ENCODE data around the gene TCP11L2.
"Not testable (repeated sequence)": the region's sequence is repeated elsewhere in the genome, so short reads cannot be mapped to it uniquely, and the experiment has no call there.

Gene TCP11L2

DNA sequence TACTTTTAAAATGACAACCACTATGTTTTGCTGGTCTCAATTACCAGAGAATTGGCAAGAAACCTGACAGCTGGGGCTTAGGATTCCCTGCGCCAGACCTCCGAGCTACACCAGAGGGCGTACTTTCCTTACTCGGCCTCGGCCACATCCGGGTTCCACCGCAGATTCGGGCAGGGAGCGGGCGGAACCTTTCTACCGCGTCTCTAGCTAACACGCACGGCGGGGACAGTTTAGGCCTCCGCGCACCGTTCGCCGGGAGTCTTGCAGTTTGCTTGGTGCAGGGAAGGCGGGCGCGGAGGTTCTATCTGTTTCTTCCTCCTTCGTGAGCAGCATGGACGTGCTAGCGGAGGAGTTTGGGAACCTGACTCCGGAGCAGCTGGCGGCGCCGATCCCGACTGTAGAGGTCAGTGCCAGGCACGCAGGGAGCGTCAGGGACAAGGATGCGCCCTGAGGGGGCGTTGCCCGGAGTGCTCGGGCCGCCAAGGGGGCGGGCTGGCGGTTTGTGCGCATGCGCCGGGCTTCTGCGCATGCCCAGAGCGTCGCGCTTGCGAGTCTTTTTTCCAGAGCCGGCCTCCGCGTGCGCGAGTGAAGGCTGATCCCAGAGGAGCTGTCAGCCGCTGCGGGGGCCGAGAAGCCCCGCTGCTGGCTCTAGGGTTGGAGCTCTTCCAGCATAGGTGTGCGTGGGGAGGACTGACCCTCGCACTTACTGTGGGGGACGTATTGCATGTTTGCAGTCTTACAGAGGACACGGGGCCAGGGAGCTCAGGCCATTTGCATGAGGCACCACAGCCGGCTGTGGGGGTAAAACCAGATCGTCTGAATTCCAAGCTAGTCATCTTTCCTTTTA is 55.2 kb downstream of the TCP11L2 start, which contains the start of gene POLR3B:
Gene POLR3B, plus strand, starts transcription at position 200 of the 847 bp plus-strand sequence. Its CDS starts 132 bp downstream, at position 332.
- H3K27ac Mint-ChIP-seq, result peak within 1 kb of the TSS; percentile 94
- H3K9me3 Mint-ChIP-seq, result no peaks in the 10 kb centered on the region
- H3K27me3 Mint-ChIP-seq, result peaks cover 7% of the 10 kb centered on the region
- H3K4me3 Mint-ChIP-seq, result peak within 1 kb of the TSS; percentile 88
- CTCF ChIA-PET, result interaction anchor here (0.7 to 2.6 kb wide), 12 partner anchors 12 to 562 kb away, joined by 3 to 18 read pairs (median 4); no protein-coding TSS in a partner anchor
- no peaks in the 10 kb centered on the region for H3K36me3 Mint-ChIP-seq
- H3K4me1 Mint-ChIP-seq, result peaks cover 16% of the 10 kb centered on the region
- DNase-seq, result peak; percentile 96

DNA sequence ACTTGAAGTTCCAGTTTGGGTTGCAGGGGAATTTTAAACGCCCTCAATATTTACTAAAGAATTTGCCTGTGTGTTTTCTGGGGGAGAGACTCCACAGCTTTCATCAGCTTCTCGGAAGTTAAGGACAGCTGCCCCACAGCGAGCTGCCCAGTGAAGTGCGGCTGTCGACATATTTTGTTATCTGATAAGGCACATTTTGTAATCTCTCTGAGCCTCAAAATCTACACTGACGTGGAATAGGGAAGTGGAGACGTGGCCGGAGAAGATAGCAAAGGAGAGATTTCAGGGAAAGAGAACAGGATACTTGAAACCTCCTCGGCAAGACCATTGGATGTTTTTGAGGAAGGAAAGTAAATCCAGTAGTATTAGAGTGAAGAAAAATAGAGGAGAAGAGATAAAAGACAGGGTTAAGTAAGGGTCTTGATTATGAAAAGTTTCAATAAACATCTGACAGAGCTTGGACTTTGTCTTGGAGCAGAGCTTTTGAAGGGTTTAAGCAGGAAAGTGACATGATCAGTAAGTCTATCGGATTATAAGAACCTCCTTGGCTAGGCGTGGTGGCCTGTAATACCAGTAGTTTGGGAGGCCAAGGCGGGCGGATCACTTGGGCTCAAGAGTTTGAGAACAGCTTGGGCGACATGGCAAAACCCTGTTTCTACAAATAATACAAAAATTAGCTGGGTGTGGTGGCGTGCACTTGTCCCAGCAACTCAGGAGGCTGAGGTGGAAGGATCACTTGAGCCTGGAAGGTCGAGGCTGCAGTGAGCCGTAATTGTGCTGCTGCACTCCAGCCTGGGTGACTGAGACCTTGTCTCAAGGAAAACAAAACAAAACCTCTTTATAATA is 56.1 kb downstream of the TCP11L2 start:
- Mint-ChIP-seq H3K36me3 (no peaks in the 10 kb centered on the region), H3K4me1 (peaks cover 16% of the 10 kb centered on the region), H3K27me3 (peaks cover 7% of the 10 kb centered on the region), H3K27ac (peak overlapping the region; percentile 94), H3K9me3 (no peaks in the 10 kb centered on the region), H3K4me3 (peak overlapping the region; percentile 88)
- CTCF ChIA-PET, result interaction anchor here (1.0 to 2.6 kb wide), 7 partner anchors 14 to 561 kb away, joined by 3 to 18 read pairs (median 4); no protein-coding TSS in a partner anchor
- DNase-seq, result peak; percentile 22

DNA sequence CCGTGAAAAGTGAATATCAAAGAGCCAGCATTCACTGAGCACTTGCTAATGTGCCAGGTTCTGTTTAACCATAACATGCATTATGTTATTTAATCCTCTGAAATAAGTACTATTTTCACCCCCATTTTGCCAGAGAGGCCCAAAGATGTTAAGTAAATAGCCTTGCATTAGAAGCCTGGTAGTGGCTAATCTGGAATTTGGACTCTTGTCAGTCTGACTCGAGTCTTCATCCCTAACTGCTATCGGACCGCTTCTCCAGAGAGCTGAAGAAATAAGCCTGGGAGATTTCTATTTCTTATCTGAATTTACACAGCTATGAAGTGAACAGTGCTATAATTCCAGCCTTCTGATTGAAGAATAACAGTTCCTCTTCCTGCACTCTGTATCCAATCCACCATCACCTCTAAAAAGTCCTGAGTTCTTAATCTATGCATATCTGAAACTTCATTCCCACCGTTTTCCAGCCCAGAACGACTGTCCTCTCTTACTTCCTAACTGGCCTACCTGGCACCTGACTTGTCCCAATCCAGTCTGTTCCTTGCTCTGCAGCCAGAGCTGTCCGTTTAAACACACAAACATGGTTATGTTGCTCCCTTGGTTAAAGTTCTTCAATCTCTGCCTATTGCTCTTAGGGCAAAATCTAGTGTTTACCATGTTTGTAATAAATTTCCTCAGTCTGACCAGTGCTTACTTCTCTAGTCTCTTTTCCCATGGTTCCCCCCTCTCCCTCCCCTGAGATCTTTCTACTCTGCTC is 57.3 kb downstream of the TCP11L2 start:
- H3K27ac Mint-ChIP-seq, result no peak overlapping the region
- no peaks in the 10 kb centered on the region for H3K36me3 Mint-ChIP-seq
- peaks cover 7% of the 10 kb centered on the region for H3K27me3 Mint-ChIP-seq
- H3K4me1 Mint-ChIP-seq, result peaks cover 16% of the 10 kb centered on the region
- no peaks in the 10 kb centered on the region for H3K9me3 Mint-ChIP-seq
- no peak overlapping the region for H3K4me3 Mint-ChIP-seq
- CTCF ChIA-PET, result no interaction called here
- DNase-seq, result no peak

DNA sequence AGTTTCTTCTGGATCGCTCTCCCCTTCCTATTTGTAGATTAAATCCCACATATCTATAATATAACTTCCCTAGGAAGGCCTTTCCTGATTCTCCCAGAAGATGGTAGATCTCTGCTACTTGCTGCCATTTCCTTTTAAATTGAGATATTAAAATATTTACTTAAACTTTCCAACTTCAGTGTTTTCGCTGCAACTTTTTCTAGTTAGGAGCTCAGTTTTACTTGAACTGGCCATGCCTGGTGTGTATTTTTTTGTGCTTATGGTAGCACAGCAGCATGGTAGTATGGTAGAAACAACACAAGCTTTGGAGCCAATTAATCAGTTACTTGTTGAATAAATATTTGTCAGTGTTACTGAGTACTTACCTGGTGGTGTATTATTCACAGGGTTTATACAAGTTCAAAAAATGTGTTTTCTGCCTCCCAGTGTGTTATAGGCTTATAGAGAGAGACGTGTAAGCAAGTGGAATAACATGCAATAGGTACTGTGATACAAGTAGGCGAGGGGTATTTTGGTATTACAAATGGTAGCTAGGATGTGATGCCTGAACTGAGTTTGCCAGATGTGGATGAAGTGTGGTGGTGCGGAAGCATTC is 58.0 kb downstream of the TCP11L2 start:
- CTCF ChIA-PET, result no interaction called here
- peaks cover 16% of the 10 kb centered on the region for H3K4me1 Mint-ChIP-seq
- no peak overlapping the region for H3K4me3 Mint-ChIP-seq
- H3K27me3 Mint-ChIP-seq, result peaks cover 7% of the 10 kb centered on the region
- no peaks in the 10 kb centered on the region for H3K9me3 Mint-ChIP-seq
- no peaks in the 10 kb centered on the region for H3K36me3 Mint-ChIP-seq
- no peak for DNase-seq
- no peak overlapping the region for H3K27ac Mint-ChIP-seq

DNA sequence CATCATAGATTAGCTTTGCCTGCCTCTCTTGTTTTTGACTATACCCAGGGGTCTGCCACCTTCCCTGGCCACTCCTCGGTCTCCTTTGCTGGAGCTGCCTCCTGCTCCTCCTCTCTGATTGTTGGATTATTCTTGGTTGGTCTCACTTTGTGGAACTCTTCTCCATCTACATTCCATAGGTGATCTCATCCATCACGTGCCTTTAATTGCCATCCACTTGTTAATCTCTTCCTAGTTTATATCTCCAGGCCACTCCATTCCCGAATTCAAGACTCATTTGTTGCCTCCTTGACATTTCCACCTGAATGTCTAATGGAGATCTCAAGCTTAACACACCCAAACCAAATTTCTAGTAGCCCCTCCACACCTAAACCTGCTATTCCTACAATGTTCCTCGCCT is 60.4 kb downstream of the TCP11L2 start:
- Mint-ChIP-seq H3K4me3 (no peak overlapping the region), H3K9me3 (no peaks in the 10 kb centered on the region), H3K27me3 (peaks cover 1% of the 10 kb centered on the region), H3K4me1 (peaks cover 8% of the 10 kb centered on the region), H3K36me3 (peaks cover 2% of the 10 kb centered on the region), H3K27ac (no peak overlapping the region)
- no peak for DNase-seq
- CTCF ChIA-PET, result no interaction called here

DNA sequence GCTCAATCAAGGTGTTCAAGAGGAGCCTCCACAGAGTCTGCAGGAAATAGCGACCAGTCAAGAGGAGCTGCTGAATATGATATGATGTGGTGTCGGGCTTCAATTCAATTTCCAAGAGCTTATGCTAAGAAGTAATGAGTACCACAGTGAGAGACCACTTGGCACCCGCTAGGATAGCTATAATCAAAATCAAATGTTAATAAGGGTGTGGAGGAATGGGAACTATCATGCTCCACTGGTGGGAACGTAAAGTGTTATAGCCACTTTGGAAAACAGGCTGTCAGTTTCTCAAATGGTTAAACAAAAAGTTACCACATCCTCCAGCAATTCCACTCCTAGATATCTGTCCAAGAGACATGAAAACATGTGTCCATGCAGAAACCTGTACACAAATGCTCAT is 61.7 kb downstream of the TCP11L2 start:
- H3K27ac Mint-ChIP-seq, result no peak overlapping the region
- no peak for DNase-seq
- H3K4me3 Mint-ChIP-seq, result no peak overlapping the region
- H3K4me1 Mint-ChIP-seq, result no peaks in the 10 kb centered on the region
- H3K27me3 Mint-ChIP-seq, result no peaks in the 10 kb centered on the region
- CTCF ChIA-PET, result interaction anchor here (1.2 kb wide), 1 partner anchor 555 kb away, joined by 3 read pairs; no protein-coding TSS in a partner anchor
- H3K9me3 Mint-ChIP-seq, result no peaks in the 10 kb centered on the region
- peaks cover 2% of the 10 kb centered on the region for H3K36me3 Mint-ChIP-seq

DNA sequence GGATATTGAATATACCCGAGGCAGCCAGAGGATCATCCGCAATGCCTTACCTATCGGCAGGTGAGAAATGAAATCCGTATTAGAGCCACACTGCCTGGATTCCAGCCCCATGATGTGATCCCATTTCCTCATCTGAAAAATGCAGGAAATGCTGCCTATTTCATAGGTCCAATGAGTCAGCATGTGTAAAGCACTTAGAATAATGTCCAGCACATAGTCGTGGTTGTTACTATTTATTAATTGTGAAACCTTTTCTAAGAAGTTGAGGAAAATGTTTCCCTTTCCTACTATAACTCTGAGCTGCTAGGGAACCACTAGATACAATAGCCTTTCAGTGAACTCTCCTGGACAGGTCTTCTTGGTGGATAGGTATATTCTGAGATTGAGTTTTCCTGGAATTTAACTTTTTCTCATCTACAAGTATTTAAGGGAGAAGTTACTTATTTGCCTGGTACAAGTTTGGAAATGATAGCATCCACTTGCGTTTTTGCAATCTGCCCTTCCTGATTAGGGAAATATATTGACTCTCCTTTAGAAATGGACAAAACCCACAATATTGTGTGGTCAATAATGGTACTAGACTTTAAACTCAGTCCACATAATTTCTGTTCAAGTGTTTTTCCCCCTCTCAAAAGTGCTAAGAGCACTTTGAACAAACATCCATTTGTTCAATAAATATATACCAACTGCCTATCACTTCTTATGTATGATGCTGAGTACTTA is 67.3 kb downstream of the TCP11L2 start:
- no peak overlapping the region for H3K4me3 Mint-ChIP-seq

DNA sequence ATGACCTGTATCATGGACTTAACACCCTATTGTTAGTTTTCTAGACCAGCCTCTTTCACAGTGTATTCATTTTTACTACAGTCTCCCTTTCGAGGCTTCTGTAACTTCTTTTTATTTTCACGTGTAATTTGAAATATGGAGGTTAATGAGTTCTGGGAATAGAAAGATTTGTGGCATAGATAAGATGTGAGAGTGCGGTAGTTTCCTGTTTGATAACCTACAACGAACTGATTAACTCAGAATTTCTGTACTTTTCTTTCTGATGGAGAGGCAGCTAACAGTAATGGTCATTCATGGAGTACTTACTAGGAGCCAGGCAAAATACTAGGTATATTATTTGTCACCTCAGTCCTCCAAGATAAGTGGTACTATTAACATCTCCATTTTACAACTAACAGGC is 76.3 kb downstream of the TCP11L2 start:
- DNase-seq, result no peak
- no peak overlapping the region for H3K27ac Mint-ChIP-seq
- H3K27me3 Mint-ChIP-seq, result no peaks in the 10 kb centered on the region
- no peak overlapping the region for H3K4me3 Mint-ChIP-seq
- H3K36me3 Mint-ChIP-seq, result peaks cover 36% of the 10 kb centered on the region
- CTCF ChIA-PET, result interaction anchor here (1.1 to 1.6 kb wide), 2 partner anchors 540 to 726 kb away, joined by 3 to 4 read pairs; no protein-coding TSS in a partner anchor
- H3K4me1 Mint-ChIP-seq, result peaks cover 13% of the 10 kb centered on the region
- H3K9me3 Mint-ChIP-seq, result no peaks in the 10 kb centered on the region

More for the DNA sequence above, 67.3 kb downstream of the TCP11L2 start:
- DNase-seq, result no peak
- H3K36me3 Mint-ChIP-seq, result peaks cover 24% of the 10 kb centered on the region
- H3K27ac Mint-ChIP-seq, result no peak overlapping the region
- CTCF ChIA-PET, result no interaction called here
- H3K9me3 Mint-ChIP-seq, result no peaks in the 10 kb centered on the region
- no peaks in the 10 kb centered on the region for H3K27me3 Mint-ChIP-seq
- H3K4me1 Mint-ChIP-seq, result no peaks in the 10 kb centered on the region

DNA sequence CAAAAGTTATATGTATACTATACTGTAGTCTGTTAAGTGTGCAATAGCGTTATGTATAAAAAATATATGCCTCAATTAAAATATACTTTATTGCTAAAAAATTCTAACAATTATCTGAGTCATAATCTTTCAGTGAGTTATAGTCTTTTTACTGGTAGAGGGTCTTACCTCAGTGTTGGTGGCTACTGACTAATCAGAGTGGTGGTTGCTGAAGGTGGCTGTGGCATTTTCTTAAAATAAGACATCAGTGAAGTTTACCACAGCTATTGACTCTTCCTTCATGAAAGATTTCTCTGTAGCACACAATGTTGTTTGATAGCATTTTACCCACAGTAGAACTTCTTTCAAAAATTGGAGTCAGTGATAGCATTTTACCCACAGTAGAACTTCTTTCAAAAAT is 78.4 kb downstream of the TCP11L2 start:
- H3K4me3 Mint-ChIP-seq, result no peak overlapping the region
- DNase-seq, result no peak
- peaks cover 36% of the 10 kb centered on the region for H3K36me3 Mint-ChIP-seq
- CTCF ChIA-PET, result interaction anchor here (1.0 to 2.5 kb wide), 3 partner anchors 23 to 552 kb away, joined by 3 to 11 read pairs (median 4); partner anchors contain the start of gene POLR3B
- H3K9me3 Mint-ChIP-seq, result no peaks in the 10 kb centered on the region
- no peak overlapping the region for H3K27ac Mint-ChIP-seq
- no peaks in the 10 kb centered on the region for H3K27me3 Mint-ChIP-seq
- peaks cover 13% of the 10 kb centered on the region for H3K4me1 Mint-ChIP-seq

DNA sequence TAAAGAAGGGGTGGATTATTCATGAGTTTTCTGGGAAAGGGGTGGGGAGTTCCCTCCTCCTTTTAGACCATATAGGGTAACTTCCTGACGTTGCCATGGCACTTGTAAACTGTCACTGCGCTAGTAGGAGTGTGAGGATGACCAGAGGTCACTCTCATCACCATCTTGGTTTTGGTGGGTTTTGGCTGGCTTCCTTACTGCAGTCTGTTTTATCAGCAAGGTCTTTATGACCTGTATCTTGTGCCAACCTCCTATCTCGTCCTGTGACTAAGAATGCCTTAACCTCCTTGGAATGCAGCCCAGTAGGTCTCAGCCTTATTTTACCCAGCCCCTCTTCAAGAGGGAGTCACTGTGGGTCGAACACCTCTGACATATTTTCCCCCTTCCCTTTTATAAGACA is 79.3 kb downstream of the TCP11L2 start:
- not testable (repeated sequence) for DNase-seq, H3K27me3 Mint-ChIP-seq, H3K27ac Mint-ChIP-seq, H3K4me3 Mint-ChIP-seq, H3K9me3 Mint-ChIP-seq
- H3K36me3 Mint-ChIP-seq, result peaks cover 32% of the 10 kb centered on the region
- CTCF ChIA-PET, result interaction anchor here (1.7 to 2.5 kb wide), 2 partner anchors 24 to 537 kb away, joined by 4 to 11 read pairs; partner anchors contain the start of gene POLR3B
- H3K4me1 Mint-ChIP-seq, result peaks cover 13% of the 10 kb centered on the region

DNA sequence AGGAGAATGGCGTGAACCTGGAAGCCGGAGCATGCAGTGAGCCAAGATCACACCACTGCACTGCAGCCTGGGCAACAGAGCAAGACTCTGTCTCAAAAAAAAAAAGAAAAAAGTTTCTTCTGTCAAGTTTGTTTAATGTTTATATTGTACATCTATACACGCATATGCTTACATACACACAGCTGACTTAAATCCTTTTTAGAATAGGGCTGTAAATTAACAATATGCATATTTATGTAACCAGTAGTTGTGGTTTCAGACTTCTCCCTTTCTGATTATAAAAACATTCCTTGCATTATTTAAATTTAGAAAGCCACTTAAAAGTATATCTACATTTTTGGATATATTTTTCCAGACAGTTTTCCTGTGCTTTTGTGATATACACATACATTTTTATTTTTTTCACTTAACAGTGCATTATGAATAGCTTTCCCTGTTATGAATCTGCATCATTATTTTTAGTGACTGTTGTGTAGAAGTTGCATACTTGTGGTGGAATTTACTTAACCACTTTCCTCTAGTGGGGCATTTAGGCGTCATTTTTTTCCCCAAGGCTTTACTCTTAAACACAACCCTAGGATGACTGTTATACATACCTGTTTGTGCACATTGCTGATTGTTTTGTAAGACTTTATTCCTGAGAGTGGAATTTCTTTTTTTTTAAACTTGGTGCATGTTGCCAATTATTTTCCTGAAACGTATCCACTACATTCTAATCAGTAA is 84.4 kb downstream of the TCP11L2 start:
- CTCF ChIA-PET, result interaction anchor here (1.0 to 2.7 kb wide), 6 partner anchors 29 to 533 kb away, joined by 3 to 27 read pairs (median 4); partner anchors contain the start of gene POLR3B
- Mint-ChIP-seq H3K4me3 (no peak overlapping the region), H3K36me3 (peaks cover 13% of the 10 kb centered on the region), H3K9me3 (no peaks in the 10 kb centered on the region), H3K27ac (no peak overlapping the region), H3K27me3 (no peaks in the 10 kb centered on the region), H3K4me1 (no peaks in the 10 kb centered on the region)
- no peak for DNase-seq

DNA sequence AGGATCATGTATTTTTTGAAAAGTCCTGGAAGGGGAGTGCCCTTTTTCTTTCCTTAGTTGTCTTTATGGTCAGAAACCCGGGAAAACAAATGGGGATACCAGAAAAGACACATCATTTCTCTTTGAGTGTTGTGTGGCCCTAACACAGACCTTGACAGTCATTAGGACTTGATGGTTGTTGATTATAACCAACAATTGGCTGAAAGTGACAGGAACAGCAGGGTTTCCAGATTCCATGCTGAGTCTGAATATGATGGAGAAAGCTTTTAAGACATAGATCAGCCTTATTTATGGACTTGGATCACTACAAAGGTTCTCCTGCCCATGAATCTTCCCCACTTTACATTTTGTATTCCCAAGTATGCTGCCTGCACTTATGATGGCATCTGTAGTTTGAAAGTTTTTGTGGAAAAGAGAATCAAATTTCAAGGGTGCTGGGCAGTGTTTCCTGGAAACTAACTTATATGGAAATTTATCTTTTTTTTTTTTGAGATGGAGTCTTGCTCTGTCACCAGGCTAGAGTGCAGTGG is 85.4 kb downstream of the TCP11L2 start:
- DNase-seq, result no peak
- Mint-ChIP-seq H3K4me1 (no peaks in the 10 kb centered on the region), H3K36me3 (peaks cover 6% of the 10 kb centered on the region), H3K27me3 (no peaks in the 10 kb centered on the region), H3K4me3 (no peak overlapping the region), H3K9me3 (no peaks in the 10 kb centered on the region), H3K27ac (no peak overlapping the region)
- CTCF ChIA-PET, result interaction anchor here (0.7 to 2.7 kb wide), 5 partner anchors 10 to 532 kb away, joined by 3 to 27 read pairs (median 4); partner anchors contain the start of gene POLR3B

Data from activated naive CD4-positive, alpha-beta T cell treated with anti-CD3 and anti-CD28 coated beads, Interleukin-2, amount 10 ng/mL, durations not matched to agents 7 days and 5 days (primary cell).